Large intestine (tissue), 3 donors: ENCODE measurements around the gene CPT2. TPM values are rescaled to one million over a fixed set of nuclear protein-coding genes. Genes with fewer than 3 reads are reported as not detected.

Source experiments
- DNase-seq, 2 donors: peaks; one replicate each; pipeline versions ENCODE4 v3.0.0 to v3.0.0-alpha.2; 2013
- H3K27ac ChIP-seq: one replicate; pipeline ENCODE4 v1.5.1; 2013; ENCODE audit warnings: low read length
- H3K27me3 ChIP-seq: 2 replicates; pipeline ENCODE4 v1.6.1; 2013; ENCODE audit warnings: low read length; ENCODE audit not compliant: control insufficient read depth, insufficient read depth
- H3K36me3 ChIP-seq: 2 replicates; pipeline ENCODE4 v1.6.1; 2013; ENCODE audit warnings: low read length; ENCODE audit not compliant: control insufficient read depth, insufficient read depth
- H3K4me1 ChIP-seq: one replicate; pipeline ENCODE4 v1.6.1; 2013; ENCODE audit warnings: low read length; ENCODE audit not compliant: control insufficient read depth, insufficient read depth
- H3K4me3 ChIP-seq: one replicate; pipeline ENCODE4 v1.5.1; 2013; ENCODE audit warnings: low read length
- H3K9me3 ChIP-seq: one replicate; pipeline ENCODE4 v1.6.1; 2013; ENCODE audit warnings: mild to moderate bottlenecking, low read depth, low read length, moderate library complexity; ENCODE audit not compliant: control insufficient read depth
- WGBS: methylation state at CpG from one replicate; pipeline ENCODE4 v1.1.5; 2013; ENCODE audit warnings: low lambda C conversion rate; ENCODE audit not compliant: insufficient coverage; 5-methylcytosine and 5-hydroxymethylcytosine counted together
- polyA plus RNA-seq: library from polyadenylated mRNA; unstranded; fragments of 120-200 nt; gene quantifications from one replicate; pipeline ENCODE4 v1.2.1, GENCODE V29; 2013

CPT2 gene
- polyA plus RNA-seq, 1 donor: 30.4 TPM

GRCh38 chr1:53160924-53161378 lies 35.7 kb upstream of the CPT2 start:
- H3K4me1 ChIP-seq: peaks cover 19% of the 10 kb centered on the region
- H3K4me3 ChIP-seq: no peak overlapping the region
- peak overlapping the region; percentile 51 for H3K27ac ChIP-seq
- H3K27me3 ChIP-seq: no peaks in the 10 kb centered on the region
- H3K9me3 ChIP-seq: no peaks in the 10 kb centered on the region
- peak; percentile 89 to 93 for DNase-seq
- H3K36me3 ChIP-seq: no peaks in the 10 kb centered on the region
- WGBS: no CpG with 5 or more reads among the region's 2 CpGs

- no peak for DNase-seq
- no peaks in the 10 kb centered on the region for H3K27me3 ChIP-seq
- no peaks in the 10 kb centered on the region for H3K36me3 ChIP-seq
- H3K9me3 ChIP-seq: no peaks in the 10 kb centered on the region
- peaks cover 31% of the 10 kb centered on the region for H3K4me1 ChIP-seq
- WGBS: 0% methylated on average over 1 of the region's 5 CpGs
- no peak overlapping the region for H3K27ac ChIP-seq
- no peak overlapping the region for H3K4me3 ChIP-seq
Measured at GRCh38 chr1:53162621-53163020, 34.0 kb upstream of the CPT2 start.

GRCh38 chr1:53163291-53163768 lies 33.3 kb upstream of the CPT2 start:
- Histone ChIP-seq H3K27me3 (no peaks in the 10 kb centered on the region), H3K4me1 (peaks cover 31% of the 10 kb centered on the region), H3K27ac (no peak overlapping the region), H3K36me3 (no peaks in the 10 kb centered on the region), H3K9me3 (no peaks in the 10 kb centered on the region), H3K4me3 (no peak overlapping the region)
- WGBS: 82% methylated on average over 4 of the region's 10 CpGs
- no peak for DNase-seq

GRCh38 chr1:53165408-53165961 lies 31.1 kb upstream of the CPT2 start:
- H3K4me3 ChIP-seq: no peak overlapping the region
- peaks cover 29% of the 10 kb centered on the region for H3K4me1 ChIP-seq
- no CpG with 5 or more reads among the region's 5 CpGs for WGBS
- no peaks in the 10 kb centered on the region for H3K9me3 ChIP-seq
- H3K27me3 ChIP-seq: no peaks in the 10 kb centered on the region
- no peaks in the 10 kb centered on the region for H3K36me3 ChIP-seq
- H3K27ac ChIP-seq: peak overlapping the region; percentile 53
- peak; percentile 91 to 96 for DNase-seq

- H3K4me3 ChIP-seq: no peak overlapping the region
- no peak overlapping the region for H3K27ac ChIP-seq
- H3K27me3 ChIP-seq: no peaks in the 10 kb centered on the region
- H3K9me3 ChIP-seq: no peaks in the 10 kb centered on the region
- H3K4me1 ChIP-seq: peaks cover 22% of the 10 kb centered on the region
- WGBS: no CpG with 5 or more reads among the region's 6 CpGs
- no peak for DNase-seq
- no peaks in the 10 kb centered on the region for H3K36me3 ChIP-seq
Measured at GRCh38 chr1:53166366-53166765, 30.3 kb upstream of the CPT2 start.

- H3K9me3 ChIP-seq: no peaks in the 10 kb centered on the region
- no peak overlapping the region for H3K27ac ChIP-seq
- WGBS: 100% methylated on average over 3 of the region's 8 CpGs
- DNase-seq: no peak
- H3K4me3 ChIP-seq: no peak overlapping the region
- H3K4me1 ChIP-seq: peaks cover 22% of the 10 kb centered on the region
- no peaks in the 10 kb centered on the region for H3K27me3 ChIP-seq
- no peaks in the 10 kb centered on the region for H3K36me3 ChIP-seq
Measured at GRCh38 chr1:53166912-53167311, 29.7 kb upstream of the CPT2 start.

GRCh38 chr1:53172426-53173128 lies 24.0 kb upstream of the CPT2 start:
- no peaks in the 10 kb centered on the region for H3K27me3 ChIP-seq
- peak in 1 of 2 donors; percentile 46 for DNase-seq
- H3K4me1 ChIP-seq: peaks cover 18% of the 10 kb centered on the region
- WGBS: 17% methylated on average over 1 of the region's 6 CpGs
- no peak overlapping the region for H3K27ac ChIP-seq
- H3K4me3 ChIP-seq: no peak overlapping the region
- H3K36me3 ChIP-seq: no peaks in the 10 kb centered on the region
- no peaks in the 10 kb centered on the region for H3K9me3 ChIP-seq

GRCh38 chr1:53174971-53175913 lies 21.4 kb upstream of the CPT2 start:
- no peak overlapping the region for H3K4me3 ChIP-seq
- no peaks in the 10 kb centered on the region for H3K36me3 ChIP-seq
- peaks cover 18% of the 10 kb centered on the region for H3K4me1 ChIP-seq
- no CpG with 5 or more reads among the region's 10 CpGs for WGBS
- no peak overlapping the region for H3K27ac ChIP-seq
- H3K9me3 ChIP-seq: no peaks in the 10 kb centered on the region
- no peak for DNase-seq
- H3K27me3 ChIP-seq: no peaks in the 10 kb centered on the region

GRCh38 chr1:53176452-53177208 lies 20.0 kb upstream of the CPT2 start:
- Histone ChIP-seq H3K4me1 (peaks cover 21% of the 10 kb centered on the region), H3K4me3 (no peak overlapping the region), H3K9me3 (no peaks in the 10 kb centered on the region), H3K36me3 (no peaks in the 10 kb centered on the region), H3K27ac (no peak overlapping the region), H3K27me3 (no peaks in the 10 kb centered on the region)
- peak in 1 of 2 donors; percentile 59 for DNase-seq
- WGBS: no CpG with 5 or more reads among the region's 10 CpGs

GRCh38 chr1:53180226-53180625 lies 16.4 kb upstream of the CPT2 start:
- no peak for DNase-seq
- WGBS: no CpG with 5 or more reads among the region's 2 CpGs
- Histone ChIP-seq H3K36me3 (no peaks in the 10 kb centered on the region), H3K9me3 (no peaks in the 10 kb centered on the region), H3K4me1 (peaks cover 48% of the 10 kb centered on the region), H3K27me3 (no peaks in the 10 kb centered on the region), H3K27ac (no peak overlapping the region), H3K4me3 (no peak overlapping the region)
